ENCODE measurements around the gene RAI1.

DNA sequence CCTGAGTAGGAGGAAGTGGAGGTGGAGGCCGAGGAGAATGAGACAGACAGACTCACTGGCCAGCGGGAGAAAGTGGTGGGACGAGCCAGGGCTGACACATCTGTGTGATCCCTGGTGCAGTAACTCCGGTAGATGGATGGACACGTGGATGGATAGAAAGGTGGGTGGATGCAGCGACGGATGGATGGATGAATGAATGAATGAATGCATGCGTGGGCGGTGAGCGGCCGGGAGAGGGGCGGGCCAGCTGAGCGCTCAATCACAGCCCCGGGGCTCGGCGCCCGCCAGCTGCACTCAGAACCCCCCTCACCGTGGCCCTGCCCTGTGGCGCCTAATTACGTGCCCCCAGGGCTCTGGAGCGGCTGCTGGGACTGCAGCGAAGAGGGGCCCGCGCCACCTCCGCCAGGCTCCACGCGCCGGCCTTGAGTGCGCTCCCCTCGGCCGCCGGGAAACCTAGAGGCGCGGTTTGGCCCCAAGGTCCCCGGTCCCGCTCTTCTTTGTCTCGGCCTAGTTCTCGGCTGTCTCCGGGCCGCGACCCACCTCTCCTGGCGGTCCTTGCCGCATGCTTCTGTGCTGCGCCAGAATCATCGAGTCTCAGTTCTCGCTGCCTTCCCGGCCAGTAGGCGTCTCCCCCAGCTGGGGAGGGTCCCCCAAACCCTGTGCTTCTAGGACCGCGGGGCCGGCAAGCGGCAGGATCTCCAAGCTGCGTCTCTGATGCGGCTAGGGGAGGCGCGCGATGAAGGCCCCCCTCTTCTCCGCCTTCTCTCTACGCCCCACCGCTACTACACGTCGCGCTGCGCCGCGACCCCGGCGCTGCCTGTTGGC is 41.0 kb downstream of the RAI1 start:
- no peak for TF ChIP-seq SIN3A (IDR thresholded peaks at IDR 0.05; ENCODE audit: low read depth, low read length)
- TF ChIP-seq, protein P1, sequence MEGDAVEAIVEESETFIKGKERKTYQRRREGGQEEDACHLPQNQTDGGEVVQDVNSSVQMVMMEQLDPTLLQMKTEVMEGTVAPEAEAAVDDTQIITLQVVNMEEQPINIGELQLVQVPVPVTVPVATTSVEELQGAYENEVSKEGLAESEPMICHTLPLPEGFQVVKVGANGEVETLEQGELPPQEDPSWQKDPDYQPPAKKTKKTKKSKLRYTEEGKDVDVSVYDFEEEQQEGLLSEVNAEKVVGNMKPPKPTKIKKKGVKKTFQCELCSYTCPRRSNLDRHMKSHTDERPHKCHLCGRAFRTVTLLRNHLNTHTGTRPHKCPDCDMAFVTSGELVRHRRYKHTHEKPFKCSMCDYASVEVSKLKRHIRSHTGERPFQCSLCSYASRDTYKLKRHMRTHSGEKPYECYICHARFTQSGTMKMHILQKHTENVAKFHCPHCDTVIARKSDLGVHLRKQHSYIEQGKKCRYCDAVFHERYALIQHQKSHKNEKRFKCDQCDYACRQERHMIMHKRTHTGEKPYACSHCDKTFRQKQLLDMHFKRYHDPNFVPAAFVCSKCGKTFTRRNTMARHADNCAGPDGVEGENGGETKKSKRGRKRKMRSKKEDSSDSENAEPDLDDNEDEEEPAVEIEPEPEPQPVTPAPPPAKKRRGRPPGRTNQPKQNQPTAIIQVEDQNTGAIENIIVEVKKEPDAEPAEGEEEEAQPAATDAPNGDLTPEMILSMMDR (IDR thresholded peaks at IDR 0.05 in 2 of 3, conservative IDR thresholded peaks at IDR 0.05 in 1 of 3; ENCODE audit: control insufficient read depth in 2 of 3, extremely low read depth in 1 of 3, insufficient read depth in 1 of 3, low read depth in 3 of 3, low read length in 3 of 3): no peak
- no peak for TF ChIP-seq ZZZ3 (IDR thresholded peaks at IDR 0.05; ENCODE audit: control insufficient read depth, insufficient read length, low read depth)
- TF ChIP-seq, protein P2, sequence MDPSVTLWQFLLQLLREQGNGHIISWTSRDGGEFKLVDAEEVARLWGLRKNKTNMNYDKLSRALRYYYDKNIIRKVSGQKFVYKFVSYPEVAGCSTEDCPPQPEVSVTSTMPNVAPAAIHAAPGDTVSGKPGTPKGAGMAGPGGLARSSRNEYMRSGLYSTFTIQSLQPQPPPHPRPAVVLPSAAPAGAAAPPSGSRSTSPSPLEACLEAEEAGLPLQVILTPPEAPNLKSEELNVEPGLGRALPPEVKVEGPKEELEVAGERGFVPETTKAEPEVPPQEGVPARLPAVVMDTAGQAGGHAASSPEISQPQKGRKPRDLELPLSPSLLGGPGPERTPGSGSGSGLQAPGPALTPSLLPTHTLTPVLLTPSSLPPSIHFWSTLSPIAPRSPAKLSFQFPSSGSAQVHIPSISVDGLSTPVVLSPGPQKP (IDR thresholded peaks at IDR 0.05; ENCODE audit: low read depth, low read length): no peak
- TF ChIP-seq POLR2AphosphoS5 (IDR thresholded peaks at IDR 0.05; ENCODE audit: low read length): no peak
- TF ChIP-seq, protein P3, sequence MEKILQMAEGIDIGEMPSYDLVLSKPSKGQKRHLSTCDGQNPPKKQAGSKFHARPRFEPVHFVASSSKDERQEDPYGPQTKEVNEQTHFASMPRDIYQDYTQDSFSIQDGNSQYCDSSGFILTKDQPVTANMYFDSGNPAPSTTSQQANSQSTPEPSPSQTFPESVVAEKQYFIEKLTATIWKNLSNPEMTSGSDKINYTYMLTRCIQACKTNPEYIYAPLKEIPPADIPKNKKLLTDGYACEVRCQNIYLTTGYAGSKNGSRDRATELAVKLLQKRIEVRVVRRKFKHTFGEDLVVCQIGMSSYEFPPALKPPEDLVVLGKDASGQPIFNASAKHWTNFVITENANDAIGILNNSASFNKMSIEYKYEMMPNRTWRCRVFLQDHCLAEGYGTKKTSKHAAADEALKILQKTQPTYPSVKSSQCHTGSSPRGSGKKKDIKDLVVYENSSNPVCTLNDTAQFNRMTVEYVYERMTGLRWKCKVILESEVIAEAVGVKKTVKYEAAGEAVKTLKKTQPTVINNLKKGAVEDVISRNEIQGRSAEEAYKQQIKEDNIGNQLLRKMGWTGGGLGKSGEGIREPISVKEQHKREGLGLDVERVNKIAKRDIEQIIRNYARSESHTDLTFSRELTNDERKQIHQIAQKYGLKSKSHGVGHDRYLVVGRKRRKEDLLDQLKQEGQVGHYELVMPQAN (conservative IDR thresholded peaks at IDR 0.05): no peak
- TF ChIP-seq ZNF274 (IDR thresholded peaks at IDR 0.05; ENCODE audit: insufficient read depth, insufficient read length): no peak
- TF ChIP-seq CBX5 (IDR thresholded peaks at IDR 0.05; ENCODE audit: low read depth): no peak
- no peak for TF ChIP-seq SIX5 (IDR thresholded peaks at IDR 0.05; ENCODE audit: low read depth, low read length, severe bottlenecking)
- TF ChIP-seq POLR2A (IDR thresholded peaks at IDR 0.05; ENCODE audit: low read depth, low read length): no peak; the same call in 1 of the 2 replicates
- TF ChIP-seq RB1 (IDR thresholded peaks at IDR 0.05; ENCODE audit: borderline replicate concordance): no peak
